Stimulated activated CD4-positive, alpha-beta T cell treated with anti-CD3 and anti-CD28 coated beads, Interleukin-15, amount 100 ng/mL, for 24 hours (primary cell): ENCODE results near the gene MFAP3.
"Not testable (repeated sequence)": the region's sequence is repeated elsewhere in the genome, so short reads cannot be mapped to it uniquely, and the experiment has no call there.

Experiments
- DNase-seq: peaks from one replicate; pipeline ENCODE4 v3.0.0-alpha.2; 2020

The MFAP3 gene

DNA sequence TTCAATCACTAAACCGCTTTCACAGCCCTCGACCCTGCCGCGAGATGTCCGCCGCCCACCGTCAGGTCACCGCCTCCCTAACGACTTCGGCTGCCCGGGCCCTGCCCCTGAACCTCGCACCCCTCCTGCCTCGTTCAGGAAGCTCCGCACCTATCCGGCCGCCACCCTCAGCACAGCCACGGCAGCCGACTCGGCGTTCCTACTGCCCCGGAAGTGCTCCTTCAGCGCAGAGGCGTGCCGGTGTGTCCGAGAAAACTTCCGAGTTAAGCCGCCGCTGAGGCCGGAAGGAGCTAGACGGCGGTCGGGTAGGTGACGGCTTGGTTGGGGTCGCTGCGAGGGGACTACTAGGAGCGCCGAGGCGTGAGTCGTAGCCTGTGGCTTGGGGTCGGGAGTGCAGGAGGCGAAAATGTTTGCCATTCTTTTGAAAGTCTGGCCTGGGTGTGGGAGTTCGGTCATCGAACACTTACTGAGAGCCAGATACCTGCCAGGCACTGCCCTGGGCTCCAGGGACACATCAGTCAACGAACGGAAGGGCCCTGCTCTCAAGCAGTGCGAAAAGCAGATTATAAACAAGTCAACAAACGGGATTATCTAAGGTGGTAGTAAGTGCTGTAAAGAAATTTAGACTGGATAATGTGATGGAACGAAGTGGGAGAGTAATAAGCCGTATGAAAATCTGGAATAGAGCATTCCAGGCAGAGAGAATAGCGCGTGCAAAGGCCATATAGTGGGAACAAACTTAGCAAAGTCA is at the start of gene MFAP3, which contains the start of gene FAM114A2:
MFAP3 (plus strand) TSS at position 261 of the 751 bp plus-strand sequence. CDS start 10,756 bp downstream, outside the sequence.
FAM114A2 (minus strand) TSS at position 204 of the 751 bp plus-strand sequence. CDS start 3,957 bp downstream, outside the sequence.
- peak; percentile 93 for DNase-seq

DNA sequence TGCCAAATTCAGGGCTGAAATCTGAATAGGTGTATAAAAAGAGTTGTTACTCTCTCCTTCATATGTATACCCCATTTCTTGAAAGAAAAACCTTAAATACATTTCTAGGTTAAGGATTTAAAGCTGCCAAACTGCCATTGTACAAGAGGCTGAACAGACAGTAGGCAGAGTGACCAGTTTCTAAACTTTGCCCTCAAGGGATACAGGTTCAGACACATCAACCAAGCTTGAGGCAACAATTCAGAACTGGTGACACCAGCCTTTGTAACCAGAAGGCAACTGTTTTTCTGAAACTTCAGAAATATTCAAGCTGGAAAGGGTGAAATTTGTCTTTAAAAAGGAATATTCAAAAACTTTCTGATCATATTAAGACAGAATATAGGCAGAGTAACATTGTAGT is 47.6 kb upstream of the MFAP3 start:
- DNase-seq, result no peak

- no peak for DNase-seq
Measured at GRCh38 chr5:153998010-153998409, 40.8 kb upstream of the MFAP3 start.

GRCh38 chr5:153998768-153999167 is 40.0 kb upstream of the MFAP3 start:
- DNase-seq, result no peak

- DNase-seq, result no peak
Measured at GRCh38 chr5:153999995-154000394, 38.8 kb upstream of the MFAP3 start.

GRCh38 chr5:154000703-154001102 is 38.1 kb upstream of the MFAP3 start:
- no peak for DNase-seq

GRCh38 chr5:154002093-154002492 is 36.7 kb upstream of the MFAP3 start:
- no peak for DNase-seq

DNA sequence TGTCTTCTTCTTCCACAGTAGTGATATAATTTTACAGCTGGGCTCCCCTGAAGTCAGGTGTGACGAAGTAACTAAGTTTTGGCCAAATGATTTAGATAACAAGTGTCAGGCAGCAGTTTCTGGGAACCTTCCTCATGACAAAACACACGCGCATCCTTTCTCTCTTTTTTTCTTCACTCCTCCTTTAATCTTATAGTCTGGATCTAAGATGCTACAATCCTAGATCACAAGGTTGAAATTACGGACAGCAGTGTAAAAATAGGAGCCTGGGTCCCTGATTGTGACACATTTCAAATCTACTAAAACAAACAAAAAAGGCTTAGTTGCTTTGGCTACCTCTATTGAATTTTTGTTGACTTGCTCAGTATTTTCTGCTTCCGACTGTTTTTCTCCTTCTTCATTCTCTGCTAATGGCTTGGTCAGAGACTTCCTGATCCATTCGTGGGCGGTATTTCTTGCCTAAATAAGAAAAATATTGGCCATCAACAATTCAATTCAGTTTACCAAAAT is 36.2 kb upstream of the MFAP3 start:
- DNase-seq, result no peak

- DNase-seq, result no peak
Measured at GRCh38 chr5:154005648-154006047, 33.1 kb upstream of the MFAP3 start.

DNA sequence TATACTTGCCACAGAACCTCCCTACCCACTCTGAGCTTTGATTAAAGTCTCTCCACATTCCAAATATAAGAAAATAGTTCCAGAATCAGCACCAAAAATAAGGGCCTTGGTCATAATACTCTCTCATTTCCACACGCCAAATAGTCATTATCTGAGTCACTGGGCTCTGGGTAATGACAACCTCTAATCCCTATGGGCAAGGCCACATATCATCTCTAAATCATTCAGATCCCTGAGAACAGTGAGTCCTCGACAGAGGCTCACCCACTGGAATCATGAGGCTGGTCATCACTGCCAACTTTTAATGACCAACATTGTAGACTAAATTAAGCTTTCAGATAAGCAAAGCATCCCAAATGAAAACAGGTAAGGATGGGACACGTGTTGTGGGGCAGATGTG is 28.1 kb upstream of the MFAP3 start:
- no peak for DNase-seq

DNA sequence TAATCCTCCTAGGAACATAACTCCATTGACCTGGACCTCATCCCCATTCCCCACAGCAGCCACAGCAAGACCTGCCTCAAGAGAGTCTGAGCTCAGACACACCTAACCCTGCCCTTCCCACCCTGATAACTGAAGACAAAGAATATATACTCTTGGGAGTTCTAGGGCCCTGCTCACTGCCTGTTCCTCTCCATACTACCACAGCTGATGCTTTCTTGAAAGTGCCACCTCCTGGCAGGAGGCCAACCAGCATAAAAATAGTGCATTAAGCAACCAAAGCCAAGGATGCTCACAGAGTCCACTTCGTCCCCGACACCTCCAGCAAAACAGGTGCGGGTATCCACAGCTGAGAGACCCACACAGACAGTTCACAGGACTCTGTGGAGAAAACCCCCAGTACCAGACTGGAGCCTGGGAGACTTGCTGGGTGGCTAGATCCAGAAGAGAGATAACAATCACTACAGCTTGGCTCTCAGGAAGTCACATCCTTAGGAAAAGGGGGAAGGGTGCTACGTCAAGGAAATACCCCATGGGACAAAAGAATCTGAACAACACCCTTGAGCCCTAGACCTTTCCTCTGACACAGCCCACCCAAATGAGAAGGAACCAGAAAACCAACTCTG is 23.6 kb upstream of the MFAP3 start:
- DNase-seq, result no peak

GRCh38 chr5:154018919-154019318 is 19.8 kb upstream of the MFAP3 start:
- not testable (repeated sequence) for DNase-seq

- DNase-seq, result no peak
Measured at GRCh38 chr5:154025951-154026350, 12.8 kb upstream of the MFAP3 start.

GRCh38 chr5:154031937-154032489 is 6.8 kb upstream of the MFAP3 start:
- no peak for DNase-seq

- DNase-seq, result no peak
Measured at GRCh38 chr5:154034944-154035343, 3.8 kb upstream of the MFAP3 start.

GRCh38 chr5:154038261-154038706 is 483 bp upstream of the MFAP3 start:
- DNase-seq, result peak; percentile 48

- DNase-seq, result no peak
Measured at GRCh38 chr5:154039458-154039829, 677 bp downstream of the MFAP3 start.

DNA sequence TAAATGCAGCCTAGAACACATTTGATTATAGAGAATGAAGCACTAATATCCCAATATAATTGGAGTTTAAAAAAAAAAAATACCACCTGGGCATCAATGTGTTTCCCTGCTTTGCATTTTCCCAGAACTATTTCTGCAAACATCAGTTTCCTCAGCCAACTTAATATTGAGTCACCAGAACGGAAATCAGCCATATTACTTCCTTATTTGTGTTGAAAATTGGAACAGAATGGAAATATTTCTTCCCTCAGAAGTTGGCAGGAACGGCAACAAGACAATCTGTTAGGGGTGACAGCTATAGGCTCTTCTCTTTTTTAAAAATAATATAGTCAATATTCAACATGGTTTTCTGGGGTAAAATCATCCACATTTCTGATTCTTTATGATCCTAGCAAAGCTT is 4.0 kb downstream of the MFAP3 start:
- DNase-seq, result no peak

DNA sequence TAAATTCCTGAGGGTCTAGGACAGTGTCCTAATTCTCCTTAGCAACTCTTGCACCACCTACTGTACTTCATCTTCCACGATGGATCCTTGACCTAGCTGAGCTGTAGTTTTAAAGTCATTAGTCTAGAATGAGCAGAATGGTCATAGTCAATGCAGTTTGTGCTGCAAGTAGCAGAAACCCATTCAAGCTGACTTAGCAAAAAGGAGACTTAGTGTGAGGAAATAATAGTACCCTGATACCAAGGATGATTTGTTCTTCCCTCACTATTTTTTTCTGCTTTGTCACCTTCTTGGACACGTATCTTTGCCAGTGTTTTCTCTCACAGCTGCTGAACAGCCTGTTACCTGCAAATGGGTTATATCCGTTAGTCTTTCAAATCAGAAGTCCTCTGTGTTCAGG is 5.3 kb downstream of the MFAP3 start:
- DNase-seq, result no peak

- no peak for DNase-seq
Measured at GRCh38 chr5:154044581-154044980, 5.8 kb downstream of the MFAP3 start.

DNA sequence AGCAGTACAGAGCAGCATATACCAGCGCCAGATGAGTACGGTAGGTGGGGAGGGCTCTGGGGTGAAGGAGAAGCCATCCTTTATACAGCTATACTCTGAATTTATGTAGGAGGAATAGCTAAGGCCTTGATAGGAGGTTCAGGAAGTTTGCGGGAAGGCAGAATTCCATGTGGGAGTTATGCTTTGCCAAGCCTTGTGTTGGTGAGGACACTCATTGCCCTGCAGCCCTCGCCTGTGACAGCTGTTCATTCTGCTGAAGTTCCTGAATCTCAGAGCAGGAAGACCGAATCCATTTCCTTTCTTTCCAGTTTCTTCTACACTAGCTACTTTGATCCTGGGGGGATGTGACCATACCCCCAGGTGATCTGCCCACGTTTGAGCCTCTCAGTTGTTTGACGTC is 7.7 kb downstream of the MFAP3 start:
- no peak for DNase-seq

- no peak for DNase-seq
Measured at GRCh38 chr5:154047324-154047723, 8.6 kb downstream of the MFAP3 start.

DNA sequence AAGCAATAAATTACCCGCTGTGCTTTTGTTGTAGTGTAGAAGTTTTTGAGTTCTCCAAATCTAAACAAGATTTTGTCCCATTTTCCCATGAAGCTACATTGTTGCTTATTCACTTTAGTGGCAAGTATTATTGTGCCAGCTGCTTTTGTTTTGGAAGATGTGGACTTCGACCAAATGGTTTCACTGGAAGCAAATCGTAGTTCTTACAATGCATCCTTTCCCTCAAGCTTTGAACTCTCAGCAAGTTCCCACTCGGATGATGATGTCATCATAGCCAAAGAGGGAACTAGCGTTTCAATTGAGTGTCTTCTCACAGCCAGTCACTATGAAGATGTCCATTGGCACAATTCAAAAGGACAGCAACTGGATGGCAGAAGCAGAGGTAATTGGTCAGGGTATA is 10.9 kb downstream of the MFAP3 start:
- no peak for DNase-seq

DNA sequence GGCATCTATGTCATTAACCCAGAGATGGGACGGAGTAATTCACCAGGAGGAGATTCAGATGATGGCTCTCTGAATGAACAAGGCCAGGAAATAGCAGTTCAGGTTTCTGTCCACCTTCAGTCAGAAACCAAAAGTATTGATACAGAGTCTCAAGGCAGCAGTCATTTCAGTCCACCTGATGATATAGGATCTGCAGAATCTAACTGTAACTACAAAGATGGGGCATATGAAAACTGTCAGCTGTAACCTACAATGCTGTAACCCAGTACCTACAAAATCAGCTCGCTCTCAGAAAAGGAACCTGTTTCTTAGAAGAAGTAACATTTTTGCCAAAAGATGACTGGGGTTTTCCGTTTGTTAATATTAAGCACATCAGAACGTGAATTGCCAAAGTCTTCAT is 14.7 kb downstream of the MFAP3 start:
- no peak for DNase-seq
